A673 (cell line): ENCODE measurements around the gene SLC40A1. TPM values are rescaled to one million over a fixed set of nuclear protein-coding genes. Genes with fewer than 3 reads are reported as not detected.

Experiments
- BruUV-seq: library from RNA; stranded (reverse); fragments of 400-500 nt; replicated peaks from 2 replicates; lab custom pipeline; 2021; lab: Mats Ljungman, UMichigan
- CTCF ChIA-PET: fragments of 300-600 bp; sonication (Branson Sonifier 250); formaldehyde crosslinking; loops from one replicate; lab custom pipeline; 2022; ENCODE audit warnings: antibody characterized with exemption; lab: Charles Lee
- POLR2A ChIA-PET: fragments of 300-600 bp; sonication (Branson Sonifier 250); formaldehyde crosslinking; loops from one replicate; lab custom pipeline; 2022; ENCODE audit warnings: antibody characterized with exemption; ENCODE audit not compliant: low non-redundant PET; lab: Charles Lee
- DNase-seq: peaks from one replicate; pipeline ENCODE4 v3.0.0-alpha.2; 2015; ENCODE audit warnings: low spot score
- H3K27ac ChIP-seq: fragments of 200-600 bp; sonication (generic); 2 replicates; pipeline ENCODE4 v1.5.1; 2016; ENCODE audit warnings: mixed run types, low read depth, mild to moderate bottlenecking, mixed read lengths, antibody characterized with exemption, low read length; ENCODE audit not compliant: poor library complexity, severe bottlenecking
- H3K27me3 ChIP-seq: fragments of 200-600 bp; sonication (generic); replicated peaks from 2 replicates; pipeline ENCODE4 v1.6.1; 2017; ENCODE audit warnings: mixed run types, low read depth, mild to moderate bottlenecking, mixed read lengths, antibody characterized with exemption, low read length; ENCODE audit not compliant: insufficient read depth, poor library complexity
- H3K36me3 ChIP-seq: fragments of 200-600 bp; sonication (generic); 2 replicates; pipeline ENCODE4 v1.6.1; 2016; ENCODE audit warnings: mixed run types, mild to moderate bottlenecking, mixed read lengths, antibody characterized with exemption, low read length; ENCODE audit not compliant: insufficient read depth, poor library complexity, severe bottlenecking
- H3K4me1 ChIP-seq: fragments of 200-600 bp; sonication (generic); 2 replicates; pipeline ENCODE4 v1.6.1; 2017; ENCODE audit warnings: mixed run types, mild to moderate bottlenecking, mixed read lengths, antibody characterized with exemption, low read length; ENCODE audit not compliant: insufficient read depth, poor library complexity, severe bottlenecking
- H3K4me3 ChIP-seq: fragments of 200-600 bp; sonication (generic); 2 replicates; pipeline ENCODE4 v1.5.1; 2016; ENCODE audit warnings: low read depth, mixed run types, mild to moderate bottlenecking, mixed read lengths, low read length; ENCODE audit not compliant: poor library complexity, severe bottlenecking
- H3K9me3 ChIP-seq: fragments of 200-600 bp; sonication (generic); 2 replicates; pipeline ENCODE4 v1.6.1; 2016; ENCODE audit warnings: mixed run types, low read depth, mild to moderate bottlenecking, mixed read lengths, antibody characterized with exemption, low read length; ENCODE audit not compliant: poor library complexity, severe bottlenecking
- EZH2 ChIP-seq: fragments of 200-600 bp; sonication (generic); IDR thresholded peaks from 2 replicates; pipeline ENCODE4 v1.6.1; 2017; ENCODE audit warnings: borderline replicate concordance, low read depth, mild to moderate bottlenecking, mixed read lengths, antibody characterized with exemption, low read length; ENCODE audit not compliant: poor library complexity, severe bottlenecking
- intact Hi-C: fragments of 100-400 bp; cut with micrococcal nuclease; formaldehyde crosslinking; loops from one replicate; pipeline ENCODE4 v1.10.0; 2022; ENCODE audit not compliant: unreplicated experiment
- total RNA-seq: library from RNA; stranded (reverse); gene quantifications from 2 replicates; pipeline ENCODE4 v1.2.3, GENCODE V29; 2021
- TF ChIP-seq, protein P1 (sequence below): fragments of 300-800, 200-600 bp; sonication (generic); conservative IDR thresholded peaks from 2 replicates; pipeline ENCODE4 v1.5.1; 2017; ENCODE audit warnings: low read depth, mild to moderate bottlenecking, antibody characterized with exemption, low read length, moderate library complexity, mixed read lengths

The SLC40A1 gene
- total RNA-seq, 1 experiment from 2014 or later, result 1.9 TPM

DNA sequence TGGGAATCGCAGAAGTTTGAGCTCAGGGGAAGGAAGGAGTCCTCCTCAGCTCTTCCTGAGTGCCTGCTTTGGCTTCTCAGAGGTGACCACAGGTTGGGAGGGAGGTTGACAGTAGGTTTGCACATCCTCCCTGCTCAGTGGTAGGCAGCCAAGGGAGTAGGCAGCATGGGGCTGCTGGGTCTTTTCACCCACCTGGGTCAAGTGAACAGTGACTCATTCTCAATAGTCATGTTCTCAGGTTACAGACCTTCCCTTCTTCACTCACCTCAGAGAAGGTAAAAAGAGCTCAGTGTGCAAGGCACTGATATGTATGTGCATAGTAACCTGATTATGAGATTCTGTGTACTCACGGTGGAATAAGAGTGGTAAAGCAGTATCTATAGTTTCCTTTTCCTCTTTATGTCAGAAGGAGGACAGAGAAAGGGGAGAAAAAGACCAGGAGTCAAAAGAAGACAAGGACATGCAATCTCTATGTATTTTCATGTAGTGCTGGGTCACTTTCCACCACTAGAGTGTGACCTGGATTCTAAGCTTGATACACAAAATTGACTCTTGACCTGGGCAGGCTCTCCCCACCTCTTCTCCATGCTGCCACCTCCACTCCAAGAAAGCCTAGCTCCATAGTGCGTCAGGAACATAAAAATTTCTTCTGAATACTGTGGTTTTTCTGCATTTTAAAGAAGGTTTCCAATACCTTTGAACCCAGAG is 44.2 kb upstream of the SLC40A1 start:
- Histone ChIP-seq H3K27me3 (no peaks in the 10 kb centered on the region), H3K27ac (no peak overlapping the region), H3K36me3 (no peaks in the 10 kb centered on the region), H3K4me3 (no peak overlapping the region), H3K4me1 (peaks cover 3% of the 10 kb centered on the region), H3K9me3 (no peaks in the 10 kb centered on the region)
- no peak for DNase-seq
- no TSS peak for BruUV-seq
- POLR2A ChIA-PET, result no interaction called here
- TF ChIP-seq, protein P1, sequence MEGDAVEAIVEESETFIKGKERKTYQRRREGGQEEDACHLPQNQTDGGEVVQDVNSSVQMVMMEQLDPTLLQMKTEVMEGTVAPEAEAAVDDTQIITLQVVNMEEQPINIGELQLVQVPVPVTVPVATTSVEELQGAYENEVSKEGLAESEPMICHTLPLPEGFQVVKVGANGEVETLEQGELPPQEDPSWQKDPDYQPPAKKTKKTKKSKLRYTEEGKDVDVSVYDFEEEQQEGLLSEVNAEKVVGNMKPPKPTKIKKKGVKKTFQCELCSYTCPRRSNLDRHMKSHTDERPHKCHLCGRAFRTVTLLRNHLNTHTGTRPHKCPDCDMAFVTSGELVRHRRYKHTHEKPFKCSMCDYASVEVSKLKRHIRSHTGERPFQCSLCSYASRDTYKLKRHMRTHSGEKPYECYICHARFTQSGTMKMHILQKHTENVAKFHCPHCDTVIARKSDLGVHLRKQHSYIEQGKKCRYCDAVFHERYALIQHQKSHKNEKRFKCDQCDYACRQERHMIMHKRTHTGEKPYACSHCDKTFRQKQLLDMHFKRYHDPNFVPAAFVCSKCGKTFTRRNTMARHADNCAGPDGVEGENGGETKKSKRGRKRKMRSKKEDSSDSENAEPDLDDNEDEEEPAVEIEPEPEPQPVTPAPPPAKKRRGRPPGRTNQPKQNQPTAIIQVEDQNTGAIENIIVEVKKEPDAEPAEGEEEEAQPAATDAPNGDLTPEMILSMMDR, result no peak
- no peak for TF ChIP-seq EZH2
- intact Hi-C loops, result no loop called here
- CTCF ChIA-PET, result no interaction called here

DNA sequence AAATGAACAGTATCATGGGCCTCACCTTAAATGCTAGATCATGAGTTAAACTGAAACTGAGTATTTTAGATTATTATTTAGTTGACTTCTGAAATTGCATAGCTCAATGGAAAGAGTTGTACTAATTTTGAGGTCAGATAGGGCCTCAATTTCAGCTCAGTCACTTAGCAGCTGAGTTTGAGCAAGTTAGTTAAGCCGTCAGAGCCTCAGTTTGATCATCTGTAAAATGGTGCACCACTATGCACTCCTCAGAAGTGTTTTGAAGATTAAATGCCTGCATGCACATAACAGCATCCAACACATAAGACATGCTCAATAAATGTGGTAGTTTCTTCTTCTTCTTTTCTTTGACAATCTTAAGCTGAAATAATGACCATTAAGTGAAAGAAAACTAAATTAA is 42.5 kb upstream of the SLC40A1 start:
- no peak overlapping the region for H3K27ac ChIP-seq
- POLR2A ChIA-PET, result no interaction called here
- CTCF ChIA-PET, result no interaction called here
- no peaks in the 10 kb centered on the region for H3K9me3 ChIP-seq
- H3K27me3 ChIP-seq, result no peaks in the 10 kb centered on the region
- no TSS peak for BruUV-seq
- H3K4me1 ChIP-seq, result peaks cover 3% of the 10 kb centered on the region
- no peak overlapping the region for H3K4me3 ChIP-seq
- no peak for DNase-seq
- TF ChIP-seq EZH2, result no peak
- H3K36me3 ChIP-seq, result no peaks in the 10 kb centered on the region
- intact Hi-C loops, result no loop called here

DNA sequence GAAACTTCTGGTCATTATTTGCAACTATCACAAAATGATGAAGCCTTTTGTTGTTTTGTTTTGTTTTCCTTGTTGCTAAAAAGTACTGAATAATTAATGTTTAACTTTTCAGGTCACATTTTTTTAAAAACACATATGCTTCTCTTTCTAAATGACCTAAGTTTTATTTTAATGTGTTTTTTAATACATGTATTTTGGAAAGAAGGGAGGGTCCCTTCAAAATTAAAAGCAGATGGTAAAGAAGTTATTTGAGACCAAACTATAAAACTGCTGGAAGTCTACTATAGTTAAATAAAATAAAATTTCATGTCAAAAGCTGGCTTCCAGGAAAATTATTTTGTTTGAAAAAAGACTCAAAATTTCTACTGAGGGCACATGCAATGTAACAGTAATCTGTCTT is 41.2 kb upstream of the SLC40A1 start:
- ChIA-PET CTCF (no interaction called here), POLR2A (no interaction called here)
- Histone ChIP-seq H3K27me3 (no peaks in the 10 kb centered on the region), H3K9me3 (no peaks in the 10 kb centered on the region), H3K27ac (no peak overlapping the region), H3K4me1 (peaks cover 3% of the 10 kb centered on the region), H3K4me3 (no peak overlapping the region), H3K36me3 (no peaks in the 10 kb centered on the region)
- intact Hi-C loops, result no loop called here
- no TSS peak for BruUV-seq
- TF ChIP-seq, protein P1, result no peak
- TF ChIP-seq EZH2, result no peak
- no peak for DNase-seq

DNA sequence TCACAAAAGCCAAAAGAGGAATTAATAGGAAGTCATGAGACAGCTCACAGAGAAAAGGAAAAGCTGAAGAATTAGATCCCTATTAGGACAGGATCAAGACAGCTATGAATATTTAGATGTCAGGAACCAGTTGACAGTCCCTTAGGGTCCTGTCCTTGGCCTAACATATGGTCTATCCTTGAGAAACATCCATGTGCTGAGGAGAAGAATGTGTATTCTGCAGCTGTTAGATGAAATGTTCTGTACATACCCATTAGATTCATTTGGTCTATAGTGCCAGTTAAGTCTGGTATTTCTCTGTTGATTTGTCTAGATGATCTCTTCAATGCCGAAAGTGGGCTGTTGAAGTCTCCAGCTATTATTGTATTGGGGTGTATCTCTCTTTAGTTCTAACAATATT is 37.6 kb upstream of the SLC40A1 start:
- Histone ChIP-seq H3K27me3 (no peaks in the 10 kb centered on the region), H3K4me1 (peaks cover 11% of the 10 kb centered on the region), H3K9me3 (no peaks in the 10 kb centered on the region), H3K4me3 (no peak overlapping the region), H3K27ac (no peak overlapping the region), H3K36me3 (no peaks in the 10 kb centered on the region)
- ChIA-PET CTCF (no interaction called here), POLR2A (no interaction called here)
- no peak for DNase-seq
- BruUV-seq, result no TSS peak
- intact Hi-C loops, result no loop called here
- TF ChIP-seq, protein P1, result no peak
- no peak for TF ChIP-seq EZH2
